CD4-positive, alpha-beta T cell (primary cell): ENCODE results near the gene LRP1B. TPM values are rescaled to one million over a fixed set of nuclear protein-coding genes. Genes with fewer than 3 reads are reported as not detected.
"Not testable (repeated sequence)": the region's sequence is repeated elsewhere in the genome, so short reads cannot be mapped to it uniquely, and the experiment has no call there.

Experiments
- ATAC-seq: fragments of 200-7000 bp; cut with Tn5 transposase; one replicate; pipeline ENCODE4 v1.10.0; 2022; ENCODE audit warnings: mild to moderate bottlenecking; ENCODE audit not compliant: poor library complexity
- CTCF ChIA-PET: fragments of 350-600 bp; sonication (Branson Sonifier 250); formaldehyde crosslinking; loops from one replicate; lab custom pipeline; 2021; ENCODE audit warnings: antibody characterized with exemption, inconsistent platforms; lab: Charles Lee
- POLR2A ChIA-PET: fragments of 350-600 bp; sonication (Branson Sonifier 250); formaldehyde crosslinking; loops from one replicate; lab custom pipeline; 2021; ENCODE audit warnings: antibody characterized with exemption, inconsistent platforms; lab: Charles Lee
- DNase-seq, 14 experiments: peaks; one replicate each; pipeline ENCODE4 v3.0.0-alpha.2; 2013 to 2020; ENCODE audit warnings: mixed read lengths in 2 of 14
- H3K27ac ChIP-seq, 2 donors: one replicate each; pipeline versions ENCODE4 v1.5.1 to v1.7.0; 2013; ENCODE audit warnings: low read length in 2 of 2, low read depth in 1 of 2, mild to moderate bottlenecking in 1 of 2
- H3K27me3 ChIP-seq, 2 experiments: 1 replicate in 1 of 2; 2 replicates in 1 of 2; pipeline versions ENCODE4 v1.6.1 to v1.7.0; 2013; ENCODE audit warnings: low read length in 2 of 2, control low read depth in 1 of 2, mild to moderate bottlenecking in 1 of 2, moderate library complexity in 1 of 2; ENCODE audit not compliant: insufficient read depth in 2 of 2, control insufficient read depth in 1 of 2
- H3K36me3 ChIP-seq: one replicate; pipeline ENCODE4 v1.6.1; 2013; ENCODE audit warnings: low read length, control low read depth; ENCODE audit not compliant: insufficient read depth
- H3K4me1 ChIP-seq: one replicate; pipeline ENCODE4 v1.6.1; 2013; ENCODE audit warnings: low read length, control low read depth; ENCODE audit not compliant: insufficient read depth
- H3K4me3 ChIP-seq: one replicate; pipeline ENCODE4 v1.5.1; 2013; ENCODE audit warnings: mild to moderate bottlenecking, low read length, moderate library complexity
- H3K9me3 ChIP-seq, 2 experiments: 1 replicate in 1 of 2; 2 replicates in 1 of 2; pipeline versions ENCODE4 v1.6.1 to v1.7.0; 2013; ENCODE audit warnings: low read length in 2 of 2, mild to moderate bottlenecking in 2 of 2, control low read depth in 1 of 2, moderate library complexity in 1 of 2; ENCODE audit not compliant: control insufficient read depth in 1 of 2, insufficient read depth in 1 of 2
- H3K27ac Mint-ChIP-seq: one replicate; pipeline ENCODE4 v1.8.0; 2020; ENCODE audit warnings: mixed read lengths
- H3K27me3 Mint-ChIP-seq: one replicate; pipeline ENCODE4 v1.8.0; 2021; ENCODE audit warnings: mixed read lengths
- H3K36me3 Mint-ChIP-seq: one replicate; pipeline ENCODE4 v1.8.0; 2021; ENCODE audit warnings: low read depth, mixed read lengths
- H3K4me1 Mint-ChIP-seq: one replicate; pipeline ENCODE4 v1.8.0; 2021; ENCODE audit warnings: low read depth, mixed read lengths
- H3K4me3 Mint-ChIP-seq: one replicate; pipeline ENCODE4 v1.8.0; 2020; ENCODE audit warnings: mild to moderate bottlenecking, mixed read lengths
- H3K9me3 Mint-ChIP-seq: one replicate; pipeline ENCODE4 v1.8.0; 2020; ENCODE audit warnings: mixed read lengths
- CTCF ChIP-seq: fragments of 200-600 bp; IDR thresholded peaks from one replicate; pipeline ENCODE4 v1.8.0; 2022; ENCODE audit warnings: antibody characterized with exemption, mild to moderate bottlenecking
- intact Hi-C, 2 experiments: fragments of 100-400 bp; cut with DNase I in 1 of 2; cut with micrococcal nuclease in 1 of 2; formaldehyde crosslinking; loops; one replicate each; pipeline versions ENCODE4 v1.15.1 to v1.9.0; 2023 to 2025; cut with DNase I, micrococcal nuclease
- total RNA-seq, 174 experiments: library from RNA in 2 of 174; stranded (reverse) in 2 of 174; gene quantifications; one replicate each; pipeline ENCODE4 v1.2.3 and lab custom pipeline; 2021 to 2026

Gene LRP1B
- total RNA-seq, 2 experiments from 2014 or later, result not detected

- Mint-ChIP-seq H3K27ac (no peak overlapping the region), H3K36me3 (no peaks in the 10 kb centered on the region), H3K4me1 (no peaks in the 10 kb centered on the region), H3K4me3 (no peak overlapping the region), H3K9me3 (peaks cover 7% of the 10 kb centered on the region), H3K27me3 (no peaks in the 10 kb centered on the region)
- Histone ChIP-seq H3K4me1 (no peaks in the 10 kb centered on the region), H3K27me3 (no peaks in the 10 kb centered on the region), H3K4me3 (no peak overlapping the region), H3K9me3 (no peaks in the 10 kb centered on the region), H3K36me3 (no peaks in the 10 kb centered on the region), H3K27ac (no peak overlapping the region)
- no peak for TF ChIP-seq CTCF
- intact Hi-C loops, result no loop called here
- ChIA-PET CTCF (no interaction called here), POLR2A (no interaction called here)
- no peak for DNase-seq
- ATAC-seq, result no peak
Measured at GRCh38 chr2:140344838-140345237, 1786.0 kb downstream of the LRP1B start.

GRCh38 chr2:140344266-140344665 is 1786.5 kb downstream of the LRP1B start:
- ATAC-seq, intact Hi-C loops, H3K4me3 ChIP-seq, POLR2A ChIA-PET, H3K36me3 Mint-ChIP-seq, H3K27ac Mint-ChIP-seq, H3K27me3 ChIP-seq, H3K4me1 ChIP-seq, H3K4me3 Mint-ChIP-seq, H3K36me3 ChIP-seq, CTCF ChIA-PET, DNase-seq, H3K9me3 ChIP-seq, H3K27me3 Mint-ChIP-seq, H3K27ac ChIP-seq, H3K9me3 Mint-ChIP-seq, H3K4me1 Mint-ChIP-seq: not testable (repeated sequence)

- ChIA-PET POLR2A (no interaction called here), CTCF (no interaction called here)
- no peak for ATAC-seq
- Histone ChIP-seq H3K4me1 (no peaks in the 10 kb centered on the region), H3K27ac (no peak overlapping the region), H3K36me3 (no peaks in the 10 kb centered on the region), H3K9me3 (no peaks in the 10 kb centered on the region), H3K27me3 (no peaks in the 10 kb centered on the region), H3K4me3 (no peak overlapping the region)
- intact Hi-C loops, result no loop called here
- H3K9me3 Mint-ChIP-seq, result peaks cover 6% of the 10 kb centered on the region
- H3K4me3 Mint-ChIP-seq, result no peak overlapping the region
- no peaks in the 10 kb centered on the region for H3K4me1 Mint-ChIP-seq
- DNase-seq, result no peak
- H3K36me3 Mint-ChIP-seq, result no peaks in the 10 kb centered on the region
- no peak overlapping the region for H3K27ac Mint-ChIP-seq
- H3K27me3 Mint-ChIP-seq, result no peaks in the 10 kb centered on the region
- no peak for TF ChIP-seq CTCF
Measured at GRCh38 chr2:140338795-140339194, 1792.0 kb downstream of the LRP1B start.

- Histone ChIP-seq H3K4me3 (no peak overlapping the region), H3K36me3 (no peaks in the 10 kb centered on the region), H3K27me3 (no peaks in the 10 kb centered on the region), H3K27ac (no peak overlapping the region), H3K4me1 (no peaks in the 10 kb centered on the region), H3K9me3 (no peaks in the 10 kb centered on the region)
- ATAC-seq (no peak), DNase-seq (no peak)
- Mint-ChIP-seq H3K27ac (no peak overlapping the region), H3K4me1 (no peaks in the 10 kb centered on the region), H3K9me3 (peaks cover 8% of the 10 kb centered on the region), H3K36me3 (no peaks in the 10 kb centered on the region), H3K4me3 (no peak overlapping the region), H3K27me3 (no peaks in the 10 kb centered on the region)
- no peak for TF ChIP-seq CTCF
- ChIA-PET CTCF (no interaction called here), POLR2A (no interaction called here)
- intact Hi-C loops, result no loop called here
Measured at GRCh38 chr2:140337061-140337460, 1793.8 kb downstream of the LRP1B start.
